Stimulated activated CD8-positive, alpha-beta memory T cell treated with anti-CD3 and anti-CD28 coated beads, Interleukin-15, amount 100 ng/mL, for 4 hours (primary cell): Measurements from ENCODE around the gene PSIP1.
A peak's percentile ranks its signal among the peaks of the same experiment; 100 is the strongest.
"Not testable (repeated sequence)": the region's sequence is repeated elsewhere in the genome, so short reads cannot be mapped to it uniquely, and the experiment has no call there.

Experiments used
- DNase-seq, 2 donors: peaks; one replicate each; pipeline ENCODE4 v3.0.0-alpha.2; 2020; ENCODE audit warnings: low read depth in 2 of 2

PSIP1 gene

DNA sequence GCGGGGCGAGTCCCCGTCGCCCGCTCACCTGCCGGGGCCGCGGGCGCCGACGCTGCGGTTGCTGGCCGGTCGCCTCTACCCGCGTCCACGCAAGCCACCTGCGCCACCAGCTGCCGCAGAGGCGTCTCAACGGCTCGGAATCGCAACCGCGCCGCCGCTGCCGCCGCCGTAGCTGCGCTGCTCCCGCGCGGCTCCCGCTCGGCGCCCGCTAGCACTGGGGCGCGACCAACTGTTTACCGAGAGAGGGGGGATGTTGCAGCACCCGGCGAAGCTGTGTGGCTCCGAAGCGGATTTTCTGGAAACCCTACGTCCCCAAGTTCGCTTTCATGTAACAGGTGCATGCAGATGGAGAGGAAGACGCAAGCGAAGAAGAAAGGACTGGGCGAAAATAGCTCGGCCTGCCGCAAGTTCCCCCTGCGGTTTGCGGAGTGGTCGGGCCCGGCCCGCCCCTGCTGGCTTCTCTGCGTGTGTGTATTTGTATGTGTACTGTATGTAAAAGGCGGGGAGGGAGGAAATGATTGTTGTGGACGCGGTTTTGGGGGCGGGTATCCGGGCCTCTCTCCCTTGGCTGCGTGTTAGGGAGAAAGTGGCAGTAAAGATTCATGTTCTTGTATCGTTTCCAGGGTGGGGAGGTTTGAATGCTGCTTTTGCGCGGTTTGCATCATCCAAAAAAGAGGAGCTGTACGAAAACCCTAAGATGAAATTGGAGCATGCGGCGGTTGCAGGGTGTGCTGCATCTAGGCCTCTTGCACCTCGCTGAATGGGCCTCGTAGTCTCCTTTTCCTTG is at the start of gene PSIP1:
TSS of gene PSIP1 (minus strand) at position 182 of the 787 bp plus-strand sequence. CDS start 782 bp downstream, outside the sequence.
- peak; percentile 62 to 69 for DNase-seq

DNA sequence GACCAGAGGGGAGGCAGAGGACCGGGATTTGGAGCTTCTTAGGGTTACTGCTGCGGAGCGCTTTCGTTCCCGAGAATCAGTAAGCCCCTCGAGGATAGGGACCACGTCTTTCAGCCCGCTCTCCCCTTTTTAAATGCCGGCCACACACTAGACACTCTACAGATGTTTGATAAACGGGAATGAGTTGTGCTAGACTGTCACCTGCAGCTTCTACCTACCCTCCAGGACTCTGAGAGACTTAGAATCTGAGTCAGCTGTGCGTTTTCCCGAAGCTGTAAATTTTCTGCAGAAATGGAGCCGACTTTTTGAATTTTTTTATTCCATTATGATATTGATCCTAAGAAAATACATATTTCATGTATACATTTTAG is 42.7 kb upstream of the PSIP1 start:
- DNase-seq = no peak

- peak; percentile 70 to 74 for DNase-seq
Measured at GRCh38 chr9:15552636-15553527, 42.1 kb upstream of the PSIP1 start, which contains the start of gene CCDC171. Gene CCDC171, plus strand, starts transcription at chr9:15553043. Its CDS starts 11,046 bp downstream, at chr9:15564089.

DNA sequence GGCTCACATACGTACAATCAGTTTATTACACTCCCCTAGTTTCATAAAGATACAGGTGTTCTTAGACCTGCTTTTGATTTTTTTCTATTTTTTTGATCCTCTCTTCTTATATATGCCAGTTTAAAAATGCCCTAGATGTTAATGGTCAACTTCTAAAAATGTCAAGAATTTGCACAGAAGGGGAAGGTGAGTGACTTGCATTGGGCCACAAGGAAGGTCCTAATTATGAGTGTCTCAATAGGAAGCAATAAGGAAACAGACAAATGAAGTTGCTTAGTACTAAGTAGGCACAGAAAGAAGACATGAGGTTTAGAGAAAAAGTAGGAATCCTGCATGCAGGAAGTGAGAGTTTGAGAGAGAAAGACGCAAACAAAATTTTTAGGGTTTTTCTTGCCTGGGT is 38.8 kb upstream of the PSIP1 start:
- DNase-seq = no peak

DNA sequence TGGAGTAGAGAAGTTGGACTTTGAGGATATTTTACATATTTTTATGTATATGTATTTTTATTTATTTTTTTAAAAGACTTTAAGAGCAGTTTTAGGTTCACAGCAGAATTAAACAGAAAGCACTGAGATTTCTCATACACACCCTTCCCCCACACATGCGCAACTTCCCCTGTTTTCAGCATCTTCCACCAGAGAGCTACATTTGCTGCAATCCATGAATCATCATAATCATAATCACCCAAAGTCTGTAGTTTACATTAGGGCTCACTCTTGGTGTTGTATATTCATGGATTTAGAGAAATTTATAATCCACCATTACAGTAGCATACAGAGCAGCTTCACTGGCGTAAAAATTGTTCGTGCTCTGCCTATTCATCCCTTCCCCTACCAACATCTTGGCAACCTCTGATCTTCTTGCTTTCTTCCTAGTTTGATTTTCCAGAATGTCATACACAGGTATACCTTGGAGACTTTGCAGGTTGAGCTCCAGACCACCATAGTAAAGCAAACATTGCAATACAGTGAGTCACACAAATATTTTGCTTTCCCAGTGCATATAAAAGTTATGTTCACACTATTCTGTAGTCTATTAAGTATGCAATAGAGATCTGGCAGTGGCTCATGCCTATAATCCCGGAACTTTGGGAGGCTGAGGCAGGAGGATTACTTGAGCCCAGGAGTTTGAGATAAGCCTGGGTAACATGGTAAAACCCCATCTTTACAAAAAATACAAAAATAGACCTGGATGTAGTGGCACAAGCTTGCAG is 32.5 kb upstream of the PSIP1 start:
- DNase-seq = no peak

DNA sequence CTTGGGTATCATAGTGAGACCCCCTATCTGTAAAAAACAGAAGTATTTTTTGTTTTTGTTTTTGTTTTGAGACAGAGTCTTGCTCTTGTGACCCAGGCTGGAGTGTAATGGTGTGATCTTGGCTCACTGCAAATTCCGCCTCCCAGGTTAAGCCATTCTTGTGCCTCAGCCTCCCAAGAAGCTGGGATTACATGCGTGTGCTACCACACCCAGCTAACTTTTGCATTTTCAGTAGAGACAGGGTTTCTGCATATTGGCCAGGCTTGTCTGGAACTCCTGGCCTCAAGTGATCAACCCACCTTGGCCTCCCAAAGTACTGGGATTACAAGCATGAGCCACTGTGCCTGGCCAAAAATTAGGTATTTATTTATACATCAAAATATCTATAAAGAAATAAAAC is 31.9 kb upstream of the PSIP1 start:
- DNase-seq = no peak

GRCh38 chr9:15541872-15542271 is 31.1 kb upstream of the PSIP1 start:
- no peak for DNase-seq

- DNase-seq = no peak
Measured at GRCh38 chr9:15531380-15531779, 20.6 kb upstream of the PSIP1 start.

- no peak for DNase-seq
Measured at GRCh38 chr9:15529566-15530324, 19.0 kb upstream of the PSIP1 start.

GRCh38 chr9:15527035-15527434 is 16.3 kb upstream of the PSIP1 start:
- not testable (repeated sequence) for DNase-seq

GRCh38 chr9:15525958-15526357 is 15.2 kb upstream of the PSIP1 start:
- DNase-seq = no peak

GRCh38 chr9:15524845-15525455 is 14.2 kb upstream of the PSIP1 start:
- no peak for DNase-seq

DNA sequence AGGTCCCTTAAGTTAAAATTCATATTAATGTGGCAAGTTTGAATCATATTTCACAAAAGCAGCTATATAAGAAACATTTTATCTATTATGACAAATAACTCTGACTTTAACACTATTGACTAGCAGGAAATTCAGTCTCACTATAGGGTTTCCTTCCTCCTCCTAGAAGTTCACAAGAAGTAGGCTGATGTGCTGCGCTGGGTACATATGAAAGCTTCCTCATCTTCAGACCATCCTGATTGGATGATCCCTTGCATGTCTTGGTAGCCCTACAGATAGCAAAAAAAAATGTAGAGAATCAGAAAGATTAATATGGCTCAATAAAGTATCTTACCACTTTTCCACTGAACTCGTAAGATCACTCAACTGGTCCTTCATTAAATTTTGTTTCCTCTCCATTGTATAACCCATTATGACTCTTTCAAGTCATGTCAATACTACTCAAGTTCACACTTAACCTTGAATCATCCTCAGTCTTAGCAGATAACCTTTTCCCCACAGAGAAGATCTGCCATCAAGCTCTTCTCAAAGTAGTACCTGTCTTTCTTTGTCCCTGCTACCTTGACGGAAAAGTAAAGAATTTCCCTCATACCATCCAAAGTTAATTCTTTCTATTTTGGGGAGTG is 11.5 kb upstream of the PSIP1 start:
- no peak for DNase-seq

GRCh38 chr9:15521254-15521653 is 10.5 kb upstream of the PSIP1 start:
- DNase-seq = no peak

DNA sequence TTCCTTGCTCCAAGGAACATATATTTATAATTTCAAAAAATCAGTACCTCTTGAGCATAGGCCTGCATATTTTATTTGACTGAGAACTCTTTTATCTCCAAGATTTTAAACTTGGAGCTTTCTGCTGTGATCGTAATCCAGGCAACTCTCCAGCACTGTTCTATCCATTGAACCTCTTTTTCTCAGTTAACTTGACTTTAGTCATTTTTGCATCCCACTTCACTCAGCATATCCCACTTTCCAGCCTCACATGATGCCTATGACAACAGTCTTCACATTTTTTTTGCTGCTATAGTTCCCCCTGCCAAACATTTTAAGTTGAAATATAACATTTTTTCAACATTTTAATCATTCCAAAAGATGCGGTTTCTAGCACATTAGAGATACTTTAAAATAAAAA is 9.1 kb upstream of the PSIP1 start:
- DNase-seq = no peak

GRCh38 chr9:15513335-15513734 is 2.6 kb upstream of the PSIP1 start:
- no peak for DNase-seq

DNA sequence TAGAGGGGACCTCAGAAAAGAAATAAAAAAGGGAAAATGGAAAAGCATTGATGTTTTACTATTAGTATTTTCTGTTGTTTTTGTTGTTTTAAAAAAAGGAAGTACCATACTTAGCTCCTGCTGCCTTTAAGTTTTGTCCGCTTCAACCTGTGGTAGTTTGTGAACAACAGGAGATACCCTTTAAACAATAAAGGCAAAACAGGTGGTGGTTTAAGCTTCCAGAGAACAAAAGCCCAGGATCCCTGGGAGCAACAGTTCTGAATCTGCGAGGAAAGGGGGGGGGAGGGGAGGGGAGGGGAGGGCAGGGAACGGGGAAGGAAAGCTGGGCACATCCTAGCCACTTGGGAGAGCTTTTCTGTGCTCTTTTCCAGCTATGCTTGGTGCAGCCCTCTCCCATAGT is 2.1 kb upstream of the PSIP1 start:
- DNase-seq = no peak

DNA sequence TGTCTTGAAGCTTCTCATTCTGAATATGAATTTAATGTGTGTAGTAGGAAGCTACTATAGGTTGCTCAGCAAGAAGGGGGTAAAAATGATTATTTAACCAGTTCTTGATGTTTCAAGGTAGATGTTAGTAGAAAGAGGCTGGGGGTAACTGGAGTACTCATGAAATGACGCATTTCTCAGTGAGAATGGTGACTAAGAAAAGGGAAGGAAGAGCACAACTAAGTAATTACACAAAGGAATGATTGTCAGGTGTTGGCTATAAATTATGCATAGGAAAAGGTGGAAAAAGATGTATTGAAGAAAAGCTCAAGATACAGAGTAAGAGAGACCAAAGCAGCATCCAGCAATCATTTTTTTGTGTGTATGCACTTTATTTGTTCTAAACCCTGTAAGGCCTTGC is 1.4 kb upstream of the PSIP1 start:
- DNase-seq = no peak

- peak; percentile 22 to 42 for DNase-seq
Measured at GRCh38 chr9:15509931-15510788, 610 bp downstream of the PSIP1 start.
